Mesenchymal stem cell (in vitro differentiated cells and primary cell): ENCODE measurements around the gene XCL1.

Source experiments
- DNase-seq: peaks from one replicate; pipeline ENCODE4 v3.0.0-alpha.2; 2013
- H2AFZ ChIP-seq: one replicate; pipeline ENCODE4 v1.6.1; 2013; ENCODE audit warnings: low read depth, mild to moderate bottlenecking, control low read depth, inconsistent platforms, low read length, moderate library complexity
- H2AK5ac ChIP-seq: 2 replicates; pipeline ENCODE4 v1.6.1; 2013; ENCODE audit warnings: low read length, moderate library complexity, mild to moderate bottlenecking, inconsistent platforms; ENCODE audit not compliant: severe bottlenecking
- H2BK120ac ChIP-seq: one replicate; pipeline ENCODE4 v1.6.1; 2013; ENCODE audit warnings: low read depth, mild to moderate bottlenecking, inconsistent platforms, low read length, moderate library complexity
- H2BK12ac ChIP-seq, 2 experiments: one replicate each; pipeline ENCODE4 v1.6.1; 2013; ENCODE audit warnings: inconsistent platforms in 2 of 2, low read length in 2 of 2, mild to moderate bottlenecking in 2 of 2, moderate library complexity in 2 of 2, control low read depth in 1 of 2
- H2BK15ac ChIP-seq: one replicate; pipeline ENCODE4 v1.6.1; 2013; ENCODE audit warnings: mild to moderate bottlenecking, low read depth, inconsistent platforms; ENCODE audit not compliant: poor library complexity, severe bottlenecking
- H2BK5ac ChIP-seq: 2 replicates; pipeline ENCODE4 v1.6.1; 2013; ENCODE audit warnings: low read depth, mild to moderate bottlenecking, low read length, control low read depth, inconsistent platforms; ENCODE audit not compliant: poor library complexity, severe bottlenecking
- H3K14ac ChIP-seq, 2 experiments: one replicate each; pipeline ENCODE4 v1.6.1; 2013; ENCODE audit warnings: inconsistent platforms in 2 of 2, low read length in 2 of 2, control low read depth in 1 of 2, mild to moderate bottlenecking in 1 of 2, moderate library complexity in 1 of 2
- H3K18ac ChIP-seq, 2 experiments: one replicate each; pipeline ENCODE4 v1.6.1; 2013; ENCODE audit warnings: inconsistent platforms in 2 of 2, low read length in 2 of 2, control low read depth in 1 of 2, low read depth in 1 of 2, mild to moderate bottlenecking in 1 of 2
- H3K23ac ChIP-seq, 2 experiments: one replicate each; pipeline ENCODE4 v1.6.1; 2013; ENCODE audit warnings: inconsistent platforms in 2 of 2, low read length in 2 of 2, mild to moderate bottlenecking in 2 of 2, moderate library complexity in 2 of 2, control low read depth in 1 of 2
- H3K27ac ChIP-seq: 2 replicates; pipeline ENCODE4 v1.5.1; 2013; ENCODE audit warnings: mild to moderate bottlenecking, moderate library complexity, low read length, control low read depth, inconsistent platforms; ENCODE audit not compliant: poor library complexity, severe bottlenecking
- H3K27me3 ChIP-seq, 2 experiments: 2 replicates each; pipeline versions ENCODE4 v1.6.1 to v1.7.0; 2013; ENCODE audit warnings: low read length in 2 of 2, mild to moderate bottlenecking in 2 of 2, moderate library complexity in 2 of 2, control low read depth in 1 of 2, inconsistent platforms in 1 of 2; ENCODE audit not compliant: control insufficient read depth in 1 of 2, insufficient read depth in 1 of 2
- H3K36me3 ChIP-seq, 2 experiments: 2 replicates each; pipeline versions ENCODE4 v1.6.1 to v1.7.0; 2013; ENCODE audit warnings: low read length in 2 of 2, control low read depth in 1 of 2, inconsistent platforms in 1 of 2, low read depth in 1 of 2, mild to moderate bottlenecking in 1 of 2; ENCODE audit not compliant: insufficient read depth in 2 of 2, control insufficient read depth in 1 of 2
- H3K4ac ChIP-seq, 2 experiments: one replicate each; pipeline ENCODE4 v1.6.1; 2013; ENCODE audit warnings: inconsistent platforms in 2 of 2, low read length in 2 of 2, mild to moderate bottlenecking in 2 of 2, moderate library complexity in 2 of 2, control low read depth in 1 of 2, low read depth in 1 of 2
- H3K4me1 ChIP-seq: 2 replicates; pipeline ENCODE4 v1.6.1; 2013; ENCODE audit warnings: low read depth, low read length, control low read depth; ENCODE audit not compliant: control insufficient read depth, insufficient read depth
- H3K4me2 ChIP-seq: 2 replicates; pipeline ENCODE4 v1.6.1; 2013; ENCODE audit warnings: low read length, mild to moderate bottlenecking, inconsistent platforms; ENCODE audit not compliant: poor library complexity, severe bottlenecking
- H3K4me3 ChIP-seq, 2 experiments: 2 replicates each; pipeline versions ENCODE4 v1.5.1 to v1.7.0; 2013; ENCODE audit warnings: low read length in 2 of 2, mild to moderate bottlenecking in 2 of 2, control low read depth in 1 of 2, low read depth in 1 of 2; ENCODE audit not compliant: insufficient read depth in 1 of 2
- H3K79me1 ChIP-seq: replicated peaks from 2 replicates; pipeline ENCODE4 v1.6.1; 2013; ENCODE audit warnings: mild to moderate bottlenecking, control low read depth, low read length, inconsistent platforms; ENCODE audit not compliant: poor library complexity, severe bottlenecking
- H3K9ac ChIP-seq: 2 replicates; pipeline ENCODE4 v1.7.0; 2013; ENCODE audit warnings: mild to moderate bottlenecking, low read length, moderate library complexity
- H3K9me3 ChIP-seq: 2 replicates; pipeline ENCODE4 v1.7.0; 2013; ENCODE audit warnings: mild to moderate bottlenecking, low read length; ENCODE audit not compliant: control insufficient read depth
- H4K8ac ChIP-seq: one replicate; pipeline ENCODE4 v1.6.1; 2013; ENCODE audit warnings: inconsistent platforms, mild to moderate bottlenecking, low read length, moderate library complexity
- H4K91ac ChIP-seq: one replicate; pipeline ENCODE4 v1.6.1; 2013; ENCODE audit warnings: mild to moderate bottlenecking, low read length, inconsistent platforms
- WGBS: methylation state at CpG from one replicate; pipeline ENCODE4 v1.1.7; 2013; ENCODE audit warnings: mixed read lengths; 5-methylcytosine and 5-hydroxymethylcytosine counted together

XCL1 gene

DNA sequence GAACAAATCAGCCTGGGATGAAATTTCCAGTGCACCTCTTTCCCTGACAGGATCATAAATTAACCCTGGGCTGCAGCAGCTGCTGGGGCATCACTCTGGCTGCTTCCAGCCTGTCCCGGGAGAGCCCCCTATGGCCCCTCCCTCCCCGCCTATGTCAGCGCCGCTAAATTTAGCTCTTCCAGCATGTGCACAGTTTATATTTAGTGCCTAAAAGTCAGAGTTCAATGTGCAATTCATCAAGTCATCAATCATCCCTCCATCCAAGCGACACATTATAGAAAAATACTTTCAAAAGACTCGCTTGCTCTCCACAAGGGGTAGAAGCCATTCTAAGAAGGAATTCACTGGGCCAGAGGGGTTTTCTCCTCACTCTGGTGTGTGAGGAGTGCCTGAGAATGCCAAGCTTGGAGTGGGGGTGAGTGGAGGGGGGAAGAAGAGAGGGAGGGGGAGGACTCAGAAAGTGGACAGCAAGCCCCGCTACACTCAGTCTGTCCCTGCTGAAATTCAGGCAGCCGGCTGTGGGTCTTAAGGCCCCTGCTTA is 37.4 kb downstream of the XCL1 start:
- Histone ChIP-seq H3K18ac (peak overlapping the region in 1 of 2 experiments; percentile 59), H3K4me3 (no peak overlapping the region), H3K23ac (no peak overlapping the region)

DNA sequence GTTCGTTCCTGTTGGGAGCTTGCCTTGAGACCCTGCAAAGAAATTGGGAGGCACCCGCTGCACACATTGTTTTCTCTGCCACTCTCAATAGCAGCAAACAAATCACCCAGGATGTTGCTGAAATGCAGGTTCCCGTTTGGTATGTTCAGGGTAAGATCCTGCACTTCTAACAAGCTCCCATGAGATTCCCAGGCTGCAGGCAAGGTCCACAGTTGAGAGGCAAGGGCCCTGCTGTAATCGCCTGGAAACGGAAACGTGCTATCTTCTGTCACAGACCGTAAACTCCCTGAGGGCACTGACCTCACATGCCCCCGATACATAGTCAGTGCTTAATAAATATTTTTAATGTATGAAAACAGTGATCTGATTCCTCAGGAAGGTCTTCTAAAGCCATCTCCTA is 37.8 kb downstream of the XCL1 start:
- Histone ChIP-seq H3K9me3 (no peaks in the 10 kb centered on the region), H3K4me1 (peaks cover 17% of the 10 kb centered on the region), H3K23ac (no peak overlapping the region), H2BK120ac (no peak overlapping the region), H2BK15ac (no peak overlapping the region), H4K91ac (peak overlapping the region; percentile 35), H3K4ac (no peak overlapping the region), H2BK12ac (peak overlapping the region; percentile 7 to 50), H2AK5ac (peak overlapping the region; percentile 33), H3K27ac (no peak overlapping the region), H3K9ac (no peak overlapping the region), H2AFZ (no peak overlapping the region), H3K18ac (peak overlapping the region in 1 of 2 experiments; percentile 59), H2BK5ac (no peak overlapping the region), H3K36me3 (no peaks in the 10 kb centered on the region), H3K27me3 (no peaks in the 10 kb centered on the region), H3K4me2 (no peak overlapping the region), H3K4me3 (no peak overlapping the region), H4K8ac (no peak overlapping the region), H3K14ac (peak overlapping the region in 1 of 2 experiments; percentile 62), H3K79me1 (no peaks in the 10 kb centered on the region)
- peak; percentile 21 for DNase-seq
- 23% methylated on average over 7 of the region's 8 CpGs for WGBS

More for the DNA sequence above, 37.4 kb downstream of the XCL1 start:
- H2BK5ac ChIP-seq = no peak overlapping the region
- H2BK15ac ChIP-seq = no peak overlapping the region
- peak overlapping the region; percentile 35 for H4K91ac ChIP-seq
- H4K8ac ChIP-seq = no peak overlapping the region
- DNase-seq = peak; percentile 68
- peaks cover 17% of the 10 kb centered on the region for H3K4me1 ChIP-seq
- peak overlapping the region in 1 of 2 experiments; percentile 62 for H3K14ac ChIP-seq
- H2AK5ac ChIP-seq = peak overlapping the region; percentile 33
- no peak overlapping the region for H3K4ac ChIP-seq
- peak overlapping the region; percentile 7 to 50 for H2BK12ac ChIP-seq
- no peaks in the 10 kb centered on the region for H3K36me3 ChIP-seq
- no peak overlapping the region for H3K9ac ChIP-seq
- no peaks in the 10 kb centered on the region for H3K27me3 ChIP-seq
- no peaks in the 10 kb centered on the region for H3K79me1 ChIP-seq
- peak overlapping the region; percentile 49 for H3K4me2 ChIP-seq
- no peak overlapping the region for H2AFZ ChIP-seq
- 10% methylated on average over 7 of the region's 8 CpGs for WGBS
- H3K27ac ChIP-seq = no peak overlapping the region
- H2BK120ac ChIP-seq = no peak overlapping the region
- H3K9me3 ChIP-seq = no peaks in the 10 kb centered on the region

DNA sequence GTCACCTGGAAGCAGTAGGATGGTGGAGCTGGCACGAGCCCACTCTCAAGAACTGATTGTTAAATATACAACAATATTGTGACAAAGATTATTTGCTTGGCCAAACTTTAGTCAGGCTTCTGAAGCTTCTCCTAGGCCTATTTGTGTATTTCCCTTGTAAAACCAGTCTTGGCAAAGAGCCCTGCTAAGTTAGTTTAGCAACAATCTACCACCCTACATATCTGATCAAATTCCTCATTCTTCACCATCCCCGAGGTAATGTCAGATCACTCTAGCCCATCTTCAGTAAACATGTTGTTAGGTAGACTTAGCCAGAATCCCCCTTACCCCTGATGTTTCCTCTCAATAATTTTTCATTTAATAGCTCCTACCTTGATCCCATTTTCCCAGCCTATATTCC is 39.6 kb downstream of the XCL1 start:
- Histone ChIP-seq H3K4me2 (no peak overlapping the region), H3K14ac (no peak overlapping the region), H3K4me1 (peaks cover 11% of the 10 kb centered on the region), H4K91ac (no peak overlapping the region), H3K9ac (no peak overlapping the region), H3K36me3 (no peaks in the 10 kb centered on the region), H2AFZ (no peak overlapping the region), H3K18ac (no peak overlapping the region), H3K9me3 (no peaks in the 10 kb centered on the region), H2BK15ac (peak overlapping the region; percentile 67), H3K4me3 (no peak overlapping the region), H3K23ac (no peak overlapping the region), H2BK120ac (no peak overlapping the region), H3K27ac (no peak overlapping the region), H3K27me3 (peaks cover 0 to 6% of the 10 kb centered on the region in 2 experiments), H2AK5ac (no peak overlapping the region), H3K79me1 (no peaks in the 10 kb centered on the region), H4K8ac (no peak overlapping the region), H2BK5ac (no peak overlapping the region), H3K4ac (no peak overlapping the region), H2BK12ac (no peak overlapping the region)
- DNase-seq = no peak
- WGBS = 89% methylated on average over 1 of the region's 2 CpGs

DNA sequence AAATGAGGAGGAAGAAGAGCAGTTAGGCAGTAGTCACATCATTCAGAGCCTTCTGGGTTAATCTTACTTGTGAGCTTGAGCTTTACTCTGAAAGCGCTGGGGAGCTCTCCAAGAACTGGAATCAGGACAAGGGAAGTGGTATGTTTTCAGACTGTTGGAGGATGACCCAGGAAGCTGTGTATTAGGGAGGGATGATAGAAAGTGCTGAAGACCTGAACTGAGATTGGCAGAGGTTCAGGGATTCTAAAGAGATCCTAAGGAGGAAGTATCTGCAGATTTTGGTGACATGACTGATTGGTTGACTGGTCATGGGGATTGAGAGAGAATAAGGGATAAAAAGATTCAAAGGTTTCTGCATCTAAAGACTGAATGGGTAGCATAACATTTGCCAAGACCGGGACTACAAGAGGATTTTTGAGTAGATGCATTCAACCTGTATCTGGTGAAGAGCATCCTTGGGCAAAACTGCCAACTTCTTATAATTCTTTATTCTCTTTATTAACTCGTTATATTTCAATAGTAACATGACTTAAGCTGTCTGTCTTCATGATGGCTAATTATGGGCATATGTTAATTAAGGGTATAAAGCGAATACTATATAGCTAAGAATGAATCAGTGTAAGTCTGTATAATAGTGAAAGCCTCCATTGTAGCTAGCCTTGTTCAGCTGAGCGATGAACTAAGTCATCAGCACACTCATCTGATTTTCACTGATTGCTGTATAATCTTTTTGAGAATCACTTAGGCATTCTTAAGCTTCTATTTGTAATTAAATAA is 41.8 kb downstream of the XCL1 start:
- Histone ChIP-seq H3K79me1 (no peaks in the 10 kb centered on the region), H3K4me3 (no peak overlapping the region), H2BK5ac (no peak overlapping the region), H3K9me3 (no peaks in the 10 kb centered on the region), H3K14ac (no peak overlapping the region), H4K91ac (no peak overlapping the region), H2AFZ (no peak overlapping the region), H3K4me1 (peaks cover 11% of the 10 kb centered on the region), H3K18ac (no peak overlapping the region), H3K4me2 (no peak overlapping the region), H3K27me3 (peaks cover 0 to 6% of the 10 kb centered on the region in 2 experiments), H3K36me3 (no peaks in the 10 kb centered on the region), H3K23ac (no peak overlapping the region), H3K4ac (no peak overlapping the region), H2BK15ac (no peak overlapping the region), H2BK12ac (no peak overlapping the region), H3K27ac (no peak overlapping the region), H2AK5ac (no peak overlapping the region), H2BK120ac (no peak overlapping the region), H4K8ac (no peak overlapping the region), H3K9ac (no peak overlapping the region)
- DNase-seq = no peak
- 87% methylated on average over 3 of the region's 5 CpGs for WGBS
